ENCODE data around the gene MYF5. TPM values are rescaled to one million over a fixed set of nuclear protein-coding genes. Genes with fewer than 3 reads are reported as not detected.

The MYF5 gene
- polyA plus RNA-seq, 1 of the 3 experiments (the other 2 are of a cell fraction) = not detected

DNA sequence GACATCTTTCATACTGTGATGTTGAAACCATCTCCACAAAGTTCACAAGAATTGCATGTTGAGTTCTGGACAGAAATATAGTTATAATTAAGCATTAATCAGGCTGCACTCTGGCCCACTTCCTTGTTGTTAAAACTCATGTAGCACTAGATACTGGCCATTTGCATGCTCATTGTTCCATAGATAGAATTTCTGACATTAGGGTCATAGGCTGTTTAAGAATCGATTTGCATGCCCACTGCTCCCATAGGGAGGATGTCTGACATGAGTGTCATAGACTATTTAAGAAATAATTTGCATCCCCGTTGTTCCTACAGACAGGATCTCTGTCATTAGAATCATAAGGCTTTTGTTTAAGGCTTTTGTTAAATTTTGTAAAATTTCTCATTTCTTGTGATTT is 50.2 kb downstream of the MYF5 start:
- Histone ChIP-seq H3F3A (replicated peaks; ENCODE audit: insufficient read depth) (no peaks in the 10 kb centered on the region), H2AFZ (ENCODE audit: low read depth) (no peak overlapping the region), H3K4me3 (ENCODE audit: low read depth in 2 of 2, low read length in 1 of 2) (no peak overlapping the region), H3K4me1 (ENCODE audit: control insufficient read depth in 1 of 2, insufficient read depth in 2 of 2, low read depth in 1 of 2, low read length in 1 of 2) (no peaks in the 10 kb centered on the region), H4K20me1 (ENCODE audit: insufficient read depth) (no peaks in the 10 kb centered on the region), H3K27me3 (ENCODE audit: insufficient read depth) (peaks cover 25% of the 10 kb centered on the region; the same call in 1 of the 2 replicates), H3K36me3 (replicated peaks in 1 of 2; ENCODE audit: control insufficient read depth in 1 of 2, insufficient read depth in 2 of 2, low read length in 1 of 2) (no peaks in the 10 kb centered on the region), H3K9ac (no peak overlapping the region), H3K4me2 (no peak overlapping the region), H3K9me2 (no peaks in the 10 kb centered on the region), H3K79me2 (ENCODE audit: insufficient read depth) (no peaks in the 10 kb centered on the region), H3K27ac (ENCODE audit: low read depth in 2 of 2, low read length in 1 of 2) (no peak overlapping the region), H3K9me3 (no peaks in the 10 kb centered on the region)
- DNase-seq = no peak
- TF ChIP-seq, protein P1, sequence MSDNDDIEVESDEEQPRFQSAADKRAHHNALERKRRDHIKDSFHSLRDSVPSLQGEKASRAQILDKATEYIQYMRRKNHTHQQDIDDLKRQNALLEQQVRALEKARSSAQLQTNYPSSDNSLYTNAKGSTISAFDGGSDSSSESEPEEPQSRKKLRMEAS (IDR thresholded peaks at IDR 0.05; ENCODE audit: low read depth) = no peak
- TF ChIP-seq CHD2 (IDR thresholded peaks at IDR 0.05; ENCODE audit: low read length, partially characterized antibody) (no peak), FOSL2 (IDR thresholded peaks at IDR 0.05; ENCODE audit: borderline replicate concordance, low read depth) (no peak), FOXJ3 (CRISPR knock-in tag; IDR thresholded peaks at IDR 0.05) (no peak), JUND (IDR thresholded peaks at IDR 0.05) (no peak), GATA2 (CRISPR knock-in tag; IDR thresholded peaks at IDR 0.05) (no peak), TEAD4 (IDR thresholded peaks at IDR 0.05; ENCODE audit: borderline replicate concordance, insufficient read depth) (no peak), EP300 (IDR thresholded peaks at IDR 0.05; ENCODE audit: borderline replicate concordance in 1 of 2, low read depth in 1 of 2, low read length in 1 of 2) (no peak), GABPA (IDR thresholded peaks at IDR 0.05; ENCODE audit: low read depth) (no peak), RCOR1 (IDR thresholded peaks at IDR 0.05; ENCODE audit: low read length) (no peak), NRF1 (IDR thresholded peaks at IDR 0.05; ENCODE audit: low read depth, low read length) (no peak), RAD21 (IDR thresholded peaks at IDR 0.05; ENCODE audit: low read length) (no peak), POLR2AphosphoS5 (IDR thresholded peaks at IDR 0.05; ENCODE audit: low read depth, low read length) (no peak)
- TF ChIP-seq, protein P2, sequence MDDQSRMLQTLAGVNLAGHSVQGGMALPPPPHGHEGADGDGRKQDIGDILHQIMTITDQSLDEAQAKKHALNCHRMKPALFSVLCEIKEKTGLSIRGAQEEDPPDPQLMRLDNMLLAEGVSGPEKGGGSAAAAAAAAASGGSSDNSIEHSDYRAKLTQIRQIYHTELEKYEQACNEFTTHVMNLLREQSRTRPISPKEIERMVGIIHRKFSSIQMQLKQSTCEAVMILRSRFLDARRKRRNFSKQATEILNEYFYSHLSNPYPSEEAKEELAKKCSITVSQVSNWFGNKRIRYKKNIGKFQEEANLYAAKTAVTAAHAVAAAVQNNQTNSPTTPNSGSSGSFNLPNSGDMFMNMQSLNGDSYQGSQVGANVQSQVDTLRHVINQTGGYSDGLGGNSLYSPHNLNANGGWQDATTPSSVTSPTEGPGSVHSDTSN (IDR thresholded peaks at IDR 0.05) = no peak
- TF ChIP-seq, protein P3, sequence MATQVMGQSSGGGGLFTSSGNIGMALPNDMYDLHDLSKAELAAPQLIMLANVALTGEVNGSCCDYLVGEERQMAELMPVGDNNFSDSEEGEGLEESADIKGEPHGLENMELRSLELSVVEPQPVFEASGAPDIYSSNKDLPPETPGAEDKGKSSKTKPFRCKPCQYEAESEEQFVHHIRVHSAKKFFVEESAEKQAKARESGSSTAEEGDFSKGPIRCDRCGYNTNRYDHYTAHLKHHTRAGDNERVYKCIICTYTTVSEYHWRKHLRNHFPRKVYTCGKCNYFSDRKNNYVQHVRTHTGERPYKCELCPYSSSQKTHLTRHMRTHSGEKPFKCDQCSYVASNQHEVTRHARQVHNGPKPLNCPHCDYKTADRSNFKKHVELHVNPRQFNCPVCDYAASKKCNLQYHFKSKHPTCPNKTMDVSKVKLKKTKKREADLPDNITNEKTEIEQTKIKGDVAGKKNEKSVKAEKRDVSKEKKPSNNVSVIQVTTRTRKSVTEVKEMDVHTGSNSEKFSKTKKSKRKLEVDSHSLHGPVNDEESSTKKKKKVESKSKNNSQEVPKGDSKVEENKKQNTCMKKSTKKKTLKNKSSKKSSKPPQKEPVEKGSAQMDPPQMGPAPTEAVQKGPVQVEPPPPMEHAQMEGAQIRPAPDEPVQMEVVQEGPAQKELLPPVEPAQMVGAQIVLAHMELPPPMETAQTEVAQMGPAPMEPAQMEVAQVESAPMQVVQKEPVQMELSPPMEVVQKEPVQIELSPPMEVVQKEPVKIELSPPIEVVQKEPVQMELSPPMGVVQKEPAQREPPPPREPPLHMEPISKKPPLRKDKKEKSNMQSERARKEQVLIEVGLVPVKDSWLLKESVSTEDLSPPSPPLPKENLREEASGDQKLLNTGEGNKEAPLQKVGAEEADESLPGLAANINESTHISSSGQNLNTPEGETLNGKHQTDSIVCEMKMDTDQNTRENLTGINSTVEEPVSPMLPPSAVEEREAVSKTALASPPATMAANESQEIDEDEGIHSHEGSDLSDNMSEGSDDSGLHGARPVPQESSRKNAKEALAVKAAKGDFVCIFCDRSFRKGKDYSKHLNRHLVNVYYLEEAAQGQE (IDR thresholded peaks at IDR 0.05; ENCODE audit: low read depth, low read length) = no peak
- TF ChIP-seq, protein P4, sequence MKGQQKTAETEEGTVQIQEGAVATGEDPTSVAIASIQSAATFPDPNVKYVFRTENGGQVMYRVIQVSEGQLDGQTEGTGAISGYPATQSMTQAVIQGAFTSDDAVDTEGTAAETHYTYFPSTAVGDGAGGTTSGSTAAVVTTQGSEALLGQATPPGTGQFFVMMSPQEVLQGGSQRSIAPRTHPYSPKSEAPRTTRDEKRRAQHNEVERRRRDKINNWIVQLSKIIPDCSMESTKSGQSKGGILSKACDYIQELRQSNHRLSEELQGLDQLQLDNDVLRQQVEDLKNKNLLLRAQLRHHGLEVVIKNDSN (IDR thresholded peaks at IDR 0.05; ENCODE audit: borderline replicate concordance, low read depth) = no peak
- TF ChIP-seq, protein P5, sequence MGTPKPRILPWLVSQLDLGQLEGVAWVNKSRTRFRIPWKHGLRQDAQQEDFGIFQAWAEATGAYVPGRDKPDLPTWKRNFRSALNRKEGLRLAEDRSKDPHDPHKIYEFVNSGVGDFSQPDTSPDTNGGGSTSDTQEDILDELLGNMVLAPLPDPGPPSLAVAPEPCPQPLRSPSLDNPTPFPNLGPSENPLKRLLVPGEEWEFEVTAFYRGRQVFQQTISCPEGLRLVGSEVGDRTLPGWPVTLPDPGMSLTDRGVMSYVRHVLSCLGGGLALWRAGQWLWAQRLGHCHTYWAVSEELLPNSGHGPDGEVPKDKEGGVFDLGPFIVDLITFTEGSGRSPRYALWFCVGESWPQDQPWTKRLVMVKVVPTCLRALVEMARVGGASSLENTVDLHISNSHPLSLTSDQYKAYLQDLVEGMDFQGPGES (IDR thresholded peaks at IDR 0.05; ENCODE audit: low read depth, low read length) = no peak
- TF ChIP-seq, protein P6, sequence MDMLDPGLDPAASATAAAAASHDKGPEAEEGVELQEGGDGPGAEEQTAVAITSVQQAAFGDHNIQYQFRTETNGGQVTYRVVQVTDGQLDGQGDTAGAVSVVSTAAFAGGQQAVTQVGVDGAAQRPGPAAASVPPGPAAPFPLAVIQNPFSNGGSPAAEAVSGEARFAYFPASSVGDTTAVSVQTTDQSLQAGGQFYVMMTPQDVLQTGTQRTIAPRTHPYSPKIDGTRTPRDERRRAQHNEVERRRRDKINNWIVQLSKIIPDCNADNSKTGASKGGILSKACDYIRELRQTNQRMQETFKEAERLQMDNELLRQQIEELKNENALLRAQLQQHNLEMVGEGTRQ (IDR thresholded peaks at IDR 0.05; ENCODE audit: borderline replicate concordance, low read depth, low read length) = no peak
- CTCF ChIA-PET = no interaction called here
- 0% methylated on average over 2 of the region's 2 CpGs for WGBS (ENCODE audit: low lambda C conversion rate)
- POLR2A ChIA-PET = no interaction called here
